CD4-positive, alpha-beta memory T cell (primary cell): ENCODE measurements around the gene DAPK1. TPM values are rescaled to one million over a fixed set of nuclear protein-coding genes. Genes with fewer than 3 reads are reported as not detected.

Experiments
- CTCF ChIA-PET: fragments of 350-600 bp; sonication (Branson Sonifier 250); formaldehyde crosslinking; loops from one replicate; lab custom pipeline; 2021; ENCODE audit warnings: inconsistent platforms; ENCODE audit not compliant: partially characterized antibody; lab: Charles Lee
- POLR2A ChIA-PET: fragments of 350-600 bp; sonication (Branson Sonifier 250); formaldehyde crosslinking; loops from one replicate; lab custom pipeline; 2021; ENCODE audit not compliant: partially characterized antibody; lab: Charles Lee
- DNase-seq, 5 donors: peaks; one replicate each; pipeline versions ENCODE4 v3.0.0 to v3.0.0-alpha.2; 2020 to 2022; ENCODE audit warnings: mixed read lengths in 1 of 5
- H3K27ac ChIP-seq: one replicate; pipeline ENCODE4 v1.7.0; 2013; ENCODE audit warnings: low read depth, low read length
- H3K27me3 ChIP-seq: 2 replicates; pipeline ENCODE4 v1.7.0; 2013; ENCODE audit warnings: mild to moderate bottlenecking, low read length, moderate library complexity; ENCODE audit not compliant: insufficient read depth
- H3K36me3 ChIP-seq: 2 replicates; pipeline ENCODE4 v1.7.0; 2013; ENCODE audit warnings: mild to moderate bottlenecking, low read length, moderate library complexity; ENCODE audit not compliant: insufficient read depth
- H3K4me1 ChIP-seq: 2 replicates; pipeline ENCODE4 v1.7.0; 2013; ENCODE audit warnings: mild to moderate bottlenecking, low read length, moderate library complexity; ENCODE audit not compliant: insufficient read depth
- H3K4me3 ChIP-seq, 2 donors: one replicate each; pipeline ENCODE4 v1.7.0; 2013; ENCODE audit warnings: low read length in 2 of 2, mild to moderate bottlenecking in 1 of 2
- H3K9me3 ChIP-seq, 2 donors: one replicate each; pipeline ENCODE4 v1.7.0; 2013; ENCODE audit warnings: low read length in 2 of 2, control low read depth in 1 of 2; ENCODE audit not compliant: control insufficient read depth in 1 of 2
- H3K27ac Mint-ChIP-seq, 7 donors: one replicate each; pipeline ENCODE4 v1.8.0; 2020 to 2021; ENCODE audit warnings: mixed read lengths in 7 of 7, mild to moderate bottlenecking in 6 of 7, inconsistent platforms in 3 of 7, moderate library complexity in 3 of 7
- H3K27me3 Mint-ChIP-seq, 2 donors: one replicate each; pipeline ENCODE4 v1.8.0; 2020 to 2021; ENCODE audit warnings: mixed read lengths in 2 of 2
- H3K36me3 Mint-ChIP-seq, 2 donors: one replicate each; pipeline ENCODE4 v1.8.0; 2020 to 2021; ENCODE audit warnings: mixed read lengths in 2 of 2, inconsistent platforms in 1 of 2, mild to moderate bottlenecking in 1 of 2
- H3K4me1 Mint-ChIP-seq, 4 donors: one replicate each; pipeline ENCODE4 v1.8.0; 2020 to 2021; ENCODE audit warnings: mixed read lengths in 4 of 4, mild to moderate bottlenecking in 1 of 4
- H3K4me3 Mint-ChIP-seq, 8 donors: one replicate each; pipeline ENCODE4 v1.8.0; 2020 to 2021; ENCODE audit warnings: mixed read lengths in 8 of 8, mild to moderate bottlenecking in 7 of 8, moderate library complexity in 6 of 8, inconsistent platforms in 3 of 8
- H3K9me3 Mint-ChIP-seq, 8 donors: one replicate each; pipeline ENCODE4 v1.8.0; 2020 to 2021; ENCODE audit warnings: mixed read lengths in 8 of 8, mild to moderate bottlenecking in 5 of 8, inconsistent platforms in 3 of 8, moderate library complexity in 1 of 8
- intact Hi-C: fragments of 100-400 bp; cut with micrococcal nuclease; formaldehyde crosslinking; loops from one replicate; pipeline ENCODE4 v1.15.1; 2023
- polyA plus RNA-seq, 2 donors: library from polyadenylated mRNA; unstranded; fragments of 300-500 nt; fragmentation: Illumina TruSeq; gene quantifications; one replicate each; pipeline ENCODE4 v1.2.3, GENCODE V29; 2021
- total RNA-seq, 2 experiments: library from RNA; stranded (reverse); gene quantifications; one replicate each; pipeline ENCODE4 v1.2.3, GENCODE V29; 2021

The DAPK1 gene
- total and polyA plus RNA-seq, 4 experiments from 2014 or later: 1.7 to 2.2 TPM; not detected in 2

DNA sequence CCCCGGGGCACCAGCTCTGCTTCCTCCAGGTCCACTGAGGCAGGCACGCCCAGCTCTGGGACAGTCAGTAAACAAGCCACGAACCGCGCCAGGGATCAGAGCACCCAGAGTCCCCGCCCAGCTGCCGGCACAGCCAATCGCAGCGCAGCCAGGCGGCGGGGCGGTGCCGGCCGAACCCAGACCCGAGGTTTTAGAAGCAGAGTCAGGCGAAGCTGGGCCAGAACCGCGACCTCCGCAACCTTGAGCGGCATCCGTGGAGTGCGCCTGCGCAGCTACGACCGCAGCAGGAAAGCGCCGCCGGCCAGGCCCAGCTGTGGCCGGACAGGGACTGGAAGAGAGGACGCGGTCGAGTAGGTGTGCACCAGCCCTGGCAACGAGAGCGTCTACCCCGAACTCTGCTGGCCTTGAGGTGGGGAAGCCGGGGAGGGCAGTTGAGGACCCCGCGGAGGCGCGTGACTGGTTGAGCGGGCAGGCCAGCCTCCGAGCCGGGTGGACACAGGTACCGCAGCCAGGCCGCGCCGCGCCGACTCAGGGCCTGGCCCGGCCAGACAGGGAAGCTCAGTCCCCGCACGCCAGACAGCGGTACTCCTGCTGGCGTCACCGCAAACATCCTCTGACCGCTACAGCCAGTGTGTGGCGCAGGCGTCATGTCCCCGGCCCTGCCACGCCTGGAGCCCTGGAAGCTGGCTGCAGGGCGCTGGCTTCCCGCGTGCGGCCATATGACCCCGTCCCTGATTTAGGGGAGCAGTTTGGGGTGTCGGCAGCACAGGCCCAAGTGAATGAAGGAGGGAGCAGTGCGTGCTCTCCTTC lies 228.4 kb downstream of the DAPK1 start, which contains the start of gene CTSL:
Gene CTSL, plus strand, starts transcription at position 220 of the 810 bp plus-strand sequence. CDS start 1,485 bp downstream, outside the sequence.
- H3K4me1 ChIP-seq: peaks cover 20% of the 10 kb centered on the region
- intact Hi-C loops: loop anchor here (2.0 to 10.0 kb wide), 3 partner anchors 17 to 249 kb away; partner anchors contain the start of gene CDK20
- peak within 1 kb of the TSS; percentile 87 to 95 (median 89) for H3K4me3 Mint-ChIP-seq
- peak within 1 kb of the TSS; percentile 71 to 90 (median 79) for H3K27ac Mint-ChIP-seq
- peak within 1 kb of the TSS; percentile 36 to 51 for H3K4me3 ChIP-seq
- no peaks in the 10 kb centered on the region for H3K9me3 ChIP-seq
- no peaks in the 10 kb centered on the region for H3K9me3 Mint-ChIP-seq
- H3K36me3 Mint-ChIP-seq: peaks cover 3 to 8% of the 10 kb centered on the region in 2 donors
- no peak within 1 kb of the TSS for H3K27ac ChIP-seq
- no peaks in the 10 kb centered on the region for H3K27me3 ChIP-seq
- CTCF ChIA-PET: interaction anchor here (1.1 to 1.7 kb wide), 3 partner anchors 16 to 42 kb away, joined by 3 to 6 read pairs (median 5); no protein-coding TSS in a partner anchor
- peak; percentile 26 to 56 (median 44) for DNase-seq
- POLR2A ChIA-PET: interaction anchor here (0.6 to 2.6 kb wide), 3 partner anchors 17 to 1444 kb away, joined by 3 to 20 read pairs (median 7); partner anchors contain the start of genes CDK20 and ISCA1
- H3K27me3 Mint-ChIP-seq: no peaks in the 10 kb centered on the region
- no peaks in the 10 kb centered on the region for H3K36me3 ChIP-seq
- H3K4me1 Mint-ChIP-seq: peaks cover 6 to 28% (median 24%) of the 10 kb centered on the region in 4 donors

DNA sequence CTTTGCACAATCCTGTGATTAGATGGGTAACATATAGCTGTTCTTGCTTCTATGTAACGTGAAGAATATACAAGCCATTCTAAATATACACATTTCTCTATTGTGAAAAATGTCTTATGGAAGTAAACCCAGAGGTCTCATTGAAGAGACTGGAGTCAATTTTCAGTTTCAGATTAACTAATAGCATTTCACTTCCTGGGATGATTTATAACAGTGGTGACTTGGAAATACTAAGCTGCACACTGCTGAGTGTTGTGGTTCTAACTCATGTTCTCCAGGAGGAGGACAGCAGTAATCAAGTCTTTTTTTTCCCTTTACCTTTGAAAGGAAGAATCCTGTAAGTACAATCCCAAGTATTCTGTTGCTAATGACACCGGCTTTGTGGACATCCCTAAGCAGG lies 231.6 kb downstream of the DAPK1 start:
- Histone ChIP-seq H3K4me3 (no peak overlapping the region), H3K27ac (no peak overlapping the region), H3K4me1 (peaks cover 20% of the 10 kb centered on the region), H3K27me3 (no peaks in the 10 kb centered on the region), H3K36me3 (no peaks in the 10 kb centered on the region), H3K9me3 (no peaks in the 10 kb centered on the region)
- Mint-ChIP-seq H3K36me3 (peaks cover 10 to 12% of the 10 kb centered on the region in 2 donors), H3K4me3 (no peak overlapping the region), H3K27ac (peak overlapping the region in 1 of 7 donors; percentile 30), H3K27me3 (peaks cover 0 to 7% of the 10 kb centered on the region in 2 donors), H3K9me3 (peaks cover 0 to 2% (median 0%) of the 10 kb centered on the region in 8 donors), H3K4me1 (peaks cover 6 to 32% (median 25%) of the 10 kb centered on the region in 4 donors)
- CTCF ChIA-PET: interaction anchor here (1.9 kb wide), 1 partner anchor 84 kb away, joined by 4 read pairs; no protein-coding TSS in a partner anchor
- intact Hi-C loops: loop anchor here (5.0 to 10.0 kb wide), 2 partner anchors 42 to 246 kb away; partner anchors contain the start of gene CDK20
- DNase-seq: no peak
- POLR2A ChIA-PET: no interaction called here

DNA sequence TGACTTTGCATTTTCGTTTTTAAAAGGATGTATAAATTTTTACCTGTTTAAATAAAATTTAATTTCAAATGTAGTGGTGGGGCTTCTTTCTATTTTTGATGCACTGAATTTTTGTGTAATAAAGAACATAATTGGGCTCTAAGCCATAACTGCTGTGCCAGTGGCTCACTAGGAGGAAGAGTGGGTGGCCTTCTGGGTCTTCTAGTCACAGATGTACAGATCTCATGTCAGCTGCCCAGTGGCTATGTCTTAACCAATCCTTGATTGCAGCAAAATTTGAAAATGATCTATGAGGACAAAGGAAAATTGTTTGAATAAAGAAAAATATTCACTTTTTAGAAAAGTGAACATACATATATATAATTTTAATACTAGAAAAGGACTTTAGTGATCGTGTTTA lies 233.7 kb downstream of the DAPK1 start:
- Mint-ChIP-seq H3K4me3 (no peak overlapping the region), H3K4me1 (peaks cover 6 to 24% (median 18%) of the 10 kb centered on the region in 4 donors), H3K9me3 (peaks cover 0 to 5% (median 3%) of the 10 kb centered on the region in 8 donors), H3K27me3 (peaks cover 4 to 9% of the 10 kb centered on the region in 2 donors), H3K27ac (no peak overlapping the region), H3K36me3 (peaks cover 6 to 12% of the 10 kb centered on the region in 2 donors)
- CTCF ChIA-PET: no interaction called here
- no peak overlapping the region for H3K4me3 ChIP-seq
- no peaks in the 10 kb centered on the region for H3K9me3 ChIP-seq
- H3K27ac ChIP-seq: no peak overlapping the region
- H3K27me3 ChIP-seq: no peaks in the 10 kb centered on the region
- peaks cover 11% of the 10 kb centered on the region for H3K4me1 ChIP-seq
- POLR2A ChIA-PET: no interaction called here
- no peak for DNase-seq
- H3K36me3 ChIP-seq: no peaks in the 10 kb centered on the region
- intact Hi-C loops: no loop called here

DNA sequence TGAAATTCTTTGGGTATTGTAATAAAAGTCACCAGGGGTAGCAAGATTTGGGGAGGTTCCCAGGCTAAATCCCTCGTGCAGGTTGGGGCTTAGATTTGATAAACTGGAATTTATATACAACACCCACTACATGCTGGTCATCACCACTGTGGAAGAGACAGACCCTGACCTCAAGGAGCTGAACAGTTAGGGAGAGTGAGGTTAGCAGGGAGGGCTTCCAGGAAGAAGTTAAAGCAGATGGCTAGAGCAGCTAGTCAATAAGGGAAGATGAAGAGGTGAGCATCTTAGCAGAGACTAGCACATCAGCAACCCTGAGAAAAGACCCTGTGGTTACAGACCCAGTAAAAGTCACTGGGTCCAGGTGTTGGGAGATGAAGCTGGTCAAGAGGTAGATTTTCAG lies 234.7 kb downstream of the DAPK1 start:
- Histone ChIP-seq H3K9me3 (no peaks in the 10 kb centered on the region), H3K4me3 (no peak overlapping the region), H3K27ac (no peak overlapping the region), H3K27me3 (no peaks in the 10 kb centered on the region), H3K36me3 (no peaks in the 10 kb centered on the region), H3K4me1 (peaks cover 7% of the 10 kb centered on the region)
- intact Hi-C loops: no loop called here
- Mint-ChIP-seq H3K4me3 (no peak overlapping the region), H3K27ac (peak overlapping the region in 1 of 7 donors; percentile 11), H3K27me3 (peaks cover 4 to 9% of the 10 kb centered on the region in 2 donors), H3K4me1 (peaks cover 6 to 23% (median 15%) of the 10 kb centered on the region in 4 donors), H3K9me3 (peaks cover 0 to 9% (median 3%) of the 10 kb centered on the region in 8 donors), H3K36me3 (peaks cover 6 to 12% of the 10 kb centered on the region in 2 donors)
- DNase-seq: no peak
- ChIA-PET POLR2A (no interaction called here), CTCF (no interaction called here)

DNA sequence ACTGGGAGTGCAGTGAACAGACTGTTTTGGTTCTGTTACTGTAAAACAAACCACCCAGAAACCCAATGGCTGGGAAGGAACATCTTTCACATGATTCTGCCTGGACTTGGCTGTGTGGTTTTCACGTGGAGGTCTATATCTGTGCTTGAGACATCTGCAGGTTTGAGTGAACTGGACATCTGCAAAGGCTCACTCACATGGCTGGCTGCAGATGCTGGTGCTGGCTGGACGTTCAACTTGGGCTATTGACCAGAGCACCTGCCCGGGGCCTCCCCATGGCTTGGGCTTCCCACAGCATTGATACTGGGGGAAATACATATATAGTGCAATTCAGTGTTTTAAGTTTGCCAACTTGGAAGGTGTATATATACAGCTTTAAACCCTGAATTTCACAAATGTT lies 235.1 kb downstream of the DAPK1 start:
- DNase-seq: no peak
- peaks cover 7% of the 10 kb centered on the region for H3K4me1 ChIP-seq
- no peak overlapping the region for H3K27ac ChIP-seq
- Mint-ChIP-seq H3K36me3 (peaks cover 6 to 12% of the 10 kb centered on the region in 2 donors), H3K27me3 (peaks cover 4 to 12% of the 10 kb centered on the region in 2 donors), H3K4me3 (no peak overlapping the region), H3K9me3 (peaks cover 0 to 9% (median 3%) of the 10 kb centered on the region in 8 donors), H3K27ac (no peak overlapping the region), H3K4me1 (peaks cover 4 to 20% (median 13%) of the 10 kb centered on the region in 4 donors)
- intact Hi-C loops: no loop called here
- CTCF ChIA-PET: interaction anchor here (1.1 kb wide), 1 partner anchor 10 kb away, joined by 3 read pairs; no protein-coding TSS in a partner anchor
- H3K27me3 ChIP-seq: no peaks in the 10 kb centered on the region
- no peaks in the 10 kb centered on the region for H3K36me3 ChIP-seq
- H3K4me3 ChIP-seq: no peak overlapping the region
- no peaks in the 10 kb centered on the region for H3K9me3 ChIP-seq
- POLR2A ChIA-PET: no interaction called here

DNA sequence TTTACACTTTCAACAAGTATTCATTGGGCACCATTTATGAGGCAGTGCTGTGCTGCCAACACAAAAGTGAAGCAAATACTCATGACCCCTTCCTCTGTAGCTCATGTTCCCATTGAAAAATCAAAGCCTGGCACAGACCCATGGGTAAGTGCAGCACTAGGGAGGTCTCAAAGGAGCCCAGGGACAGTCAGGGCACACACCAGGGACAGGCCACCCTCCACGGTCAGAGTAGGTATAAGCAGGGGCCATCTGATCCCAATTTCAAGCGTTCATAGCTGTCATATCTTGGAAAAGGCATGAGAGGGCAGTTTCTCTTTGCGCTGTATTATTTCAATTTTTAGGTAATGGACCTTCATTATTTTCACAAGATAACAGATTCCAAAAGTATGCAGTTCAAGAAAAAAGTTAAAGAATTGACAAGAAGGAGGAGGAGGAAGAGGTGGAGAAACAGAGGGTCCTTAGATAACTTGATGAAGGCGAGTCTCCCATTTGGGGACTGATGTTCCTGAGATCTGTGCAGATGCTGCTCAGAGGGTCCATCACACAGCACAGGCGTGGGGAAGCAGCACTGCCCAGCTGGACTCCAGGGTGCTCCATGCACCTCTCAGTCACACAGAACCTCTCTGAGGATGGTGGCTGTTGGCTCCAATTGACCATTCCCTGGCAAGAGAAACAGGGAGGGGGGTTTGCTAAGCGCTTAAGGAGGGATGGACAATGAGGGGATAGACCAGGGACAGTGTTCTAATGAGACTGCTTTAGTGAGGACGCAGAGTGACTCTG lies 235.8 kb downstream of the DAPK1 start:
- Mint-ChIP-seq H3K9me3 (peaks cover 0 to 9% (median 3%) of the 10 kb centered on the region in 8 donors), H3K4me3 (no peak overlapping the region), H3K27me3 (peaks cover 4 to 13% of the 10 kb centered on the region in 2 donors), H3K36me3 (peaks cover 6 to 12% of the 10 kb centered on the region in 2 donors), H3K4me1 (peaks cover 2 to 15% (median 9%) of the 10 kb centered on the region in 4 donors), H3K27ac (peak overlapping the region in 1 of 7 donors; percentile 42)
- Histone ChIP-seq H3K27me3 (no peaks in the 10 kb centered on the region), H3K27ac (no peak overlapping the region), H3K4me3 (no peak overlapping the region), H3K9me3 (no peaks in the 10 kb centered on the region), H3K36me3 (no peaks in the 10 kb centered on the region), H3K4me1 (peaks cover 6% of the 10 kb centered on the region)
- intact Hi-C loops: no loop called here
- CTCF ChIA-PET: interaction anchor here (1.1 kb wide), 1 partner anchor 10 kb away, joined by 3 read pairs; no protein-coding TSS in a partner anchor
- POLR2A ChIA-PET: no interaction called here
- DNase-seq: no peak
